Ovary (tissue), 9 donors: ENCODE results near the gene PLK1. TPM values are rescaled to one million over a fixed set of nuclear protein-coding genes. Genes with fewer than 3 reads are reported as not detected.

Source experiments
- DNase-seq, 5 donors: peaks; one replicate each; pipeline ENCODE4 v3.0.0-alpha.2; 2019 to 2020
- H3K27ac ChIP-seq, 2 donors: fragments of 200-600 bp; one replicate each; pipeline versions ENCODE4 v1.5.1 to v1.8.0; 2019 to 2022
- H3K27me3 ChIP-seq: fragments of 200-600 bp; one replicate; pipeline ENCODE4 v1.8.0; 2022
- H3K36me3 ChIP-seq: fragments of 200-600 bp; sonication (generic); one replicate; pipeline ENCODE4 v1.5.1; 2019
- H3K4me1 ChIP-seq: one replicate; pipeline ENCODE4 v1.8.1; 2013; ENCODE audit warnings: mild to moderate bottlenecking, moderate library complexity; ENCODE audit not compliant: insufficient read depth
- H3K4me3 ChIP-seq: fragments of 200-600 bp; sonication (generic); one replicate; pipeline ENCODE4 v1.5.1; 2017
- H3K9me3 ChIP-seq, 2 donors: fragments of 200-600 bp in 1 of 2; sonication (generic) in 1 of 2; one replicate each; pipeline versions ENCODE4 v1.5.1 to v1.8.1; 2013 to 2019; ENCODE audit warnings: mild to moderate bottlenecking in 1 of 2, moderate library complexity in 1 of 2
- CTCF ChIP-seq, 3 donors: fragments of 450-650 bp in 2 of 3; fragments of 200-600 bp in 1 of 3; IDR thresholded peaks; one replicate each; pipeline versions ENCODE4 v1.5.1 to v1.8.0; 2016 to 2022; ENCODE audit warnings: antibody characterized with exemption in 3 of 3, mild to moderate bottlenecking in 1 of 3
- EP300 ChIP-seq: sonication (generic); formaldehyde crosslinking; IDR thresholded peaks from one replicate; pipeline ENCODE4 v1.6.1; 2017; ENCODE audit warnings: antibody characterized with exemption
- POLR2A ChIP-seq: fragments of 450-650 bp; IDR thresholded peaks from one replicate; pipeline ENCODE4 v1.6.1; 2017; ENCODE audit warnings: antibody characterized with exemption, mild to moderate bottlenecking, moderate library complexity
- WGBS, 3 donors: extraction: QIAGEN DNeasy Blood & Tissue Kit in 1 of 3; methylation state at CpG; one replicate each; pipeline versions ENCODE4 v1.1.5 to v1.1.7; 2013 to 2017; 5-methylcytosine and 5-hydroxymethylcytosine counted together
- intact Hi-C, 4 donors: fragments of 100-400 bp; cut with DNase I; formaldehyde crosslinking; loops; one replicate each; pipeline versions ENCODE4 v1.11.0 to v1.15.1; 2022 to 2023
- polyA plus RNA-seq, 2 donors: library from polyadenylated mRNA; stranded (reverse); fragments of 200-250 nt in 1 of 2; fragments of 350-450 nt in 1 of 2; fragmentation: Illumina TruSeq in 1 of 2; extraction: RNeasy Lipid Tissue Mini Kit (QIAGEN cat#74804) in 1 of 2; gene quantifications; one replicate each; pipeline ENCODE4 v1.2.3, GENCODE V29; 2013 to 2014
- total RNA-seq, 7 donors: library from RNA; depleted of rRNA in 2 of 7; stranded (reverse); fragments of >200 nt in 2 of 7; fragmentation: NEBNext Ultra II Directional in 3 of 7; extraction: Animal tissue kit (Norgen Biotek cat#: 25700) in 3 of 7; gene quantifications; one replicate each; pipeline versions ENCODE4 v1.1.0 to v1.2.4, GENCODE V29; 2016 to 2023
- donor health status: DM: no; HTN: no; CAD: no; lungs with moderate emphysema.
- donor health status: DM: no; HTN: no; CAD: no.
- donor health status: Bipolar disorder and iron deficiency.
- donor health status: DM: yes; HTN: yes; CAD: no.
- donor health status: DM: no; HTN: no; CAD: no.
- donor health status: DM: yes; HTN: yes; CAD: no.

Gene PLK1
- total and polyA plus RNA-seq, 9 donors = 1.1 to 4.7 (median 1.9) TPM

DNA sequence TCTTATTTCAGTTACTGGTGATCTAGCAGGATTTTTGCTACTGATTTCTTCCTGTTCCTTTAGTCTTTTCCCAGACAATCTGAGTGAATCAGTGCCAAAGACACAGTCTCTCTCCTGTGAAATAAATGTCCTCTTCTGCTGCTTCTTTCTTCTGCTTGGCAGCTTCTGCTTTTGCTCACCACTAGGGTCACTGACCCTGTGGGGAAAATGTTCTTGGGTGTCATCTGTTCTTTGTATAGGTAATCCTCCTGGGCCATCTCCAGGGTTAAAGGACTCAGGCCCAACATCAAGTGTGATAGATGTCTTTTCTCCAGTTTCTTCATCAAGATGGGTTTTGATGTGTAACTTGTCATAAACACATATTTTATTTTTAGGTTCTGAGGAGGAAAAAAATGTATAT is 42.7 kb upstream of the PLK1 start:
- no peak overlapping the region for H3K27ac ChIP-seq
- H3K4me1 ChIP-seq = peaks cover 5% of the 10 kb centered on the region
- DNase-seq = no peak
- intact Hi-C loops = no loop called here
- no peaks in the 10 kb centered on the region for H3K9me3 ChIP-seq
- no peak for TF ChIP-seq CTCF (IDR thresholded peaks at IDR 0.05)
- no peak for TF ChIP-seq POLR2A
- no peak for TF ChIP-seq EP300
- H3K36me3 ChIP-seq = no peaks in the 10 kb centered on the region
- H3K4me3 ChIP-seq = no peak overlapping the region
- no peaks in the 10 kb centered on the region for H3K27me3 ChIP-seq

GRCh38 chr16:23640615-23640930 is 38.1 kb upstream of the PLK1 start:
- H3K4me3 ChIP-seq = peak overlapping the region; percentile 61
- no peaks in the 10 kb centered on the region for H3K36me3 ChIP-seq
- H3K27ac ChIP-seq = peak overlapping the region in 1 of 2 donors; percentile 56
- peaks cover 9% of the 10 kb centered on the region for H3K4me1 ChIP-seq
- no peak for DNase-seq
- intact Hi-C loops = no loop called here
- TF ChIP-seq CTCF (IDR thresholded peaks at IDR 0.05) = no peak
- TF ChIP-seq EP300 = no peak
- no peak for TF ChIP-seq POLR2A
- WGBS, 3 donors = 0 to 1% (median 1%) methylated on average over 8 of the region's 8 CpGs
- H3K27me3 ChIP-seq = no peaks in the 10 kb centered on the region
- H3K9me3 ChIP-seq = no peaks in the 10 kb centered on the region

DNA sequence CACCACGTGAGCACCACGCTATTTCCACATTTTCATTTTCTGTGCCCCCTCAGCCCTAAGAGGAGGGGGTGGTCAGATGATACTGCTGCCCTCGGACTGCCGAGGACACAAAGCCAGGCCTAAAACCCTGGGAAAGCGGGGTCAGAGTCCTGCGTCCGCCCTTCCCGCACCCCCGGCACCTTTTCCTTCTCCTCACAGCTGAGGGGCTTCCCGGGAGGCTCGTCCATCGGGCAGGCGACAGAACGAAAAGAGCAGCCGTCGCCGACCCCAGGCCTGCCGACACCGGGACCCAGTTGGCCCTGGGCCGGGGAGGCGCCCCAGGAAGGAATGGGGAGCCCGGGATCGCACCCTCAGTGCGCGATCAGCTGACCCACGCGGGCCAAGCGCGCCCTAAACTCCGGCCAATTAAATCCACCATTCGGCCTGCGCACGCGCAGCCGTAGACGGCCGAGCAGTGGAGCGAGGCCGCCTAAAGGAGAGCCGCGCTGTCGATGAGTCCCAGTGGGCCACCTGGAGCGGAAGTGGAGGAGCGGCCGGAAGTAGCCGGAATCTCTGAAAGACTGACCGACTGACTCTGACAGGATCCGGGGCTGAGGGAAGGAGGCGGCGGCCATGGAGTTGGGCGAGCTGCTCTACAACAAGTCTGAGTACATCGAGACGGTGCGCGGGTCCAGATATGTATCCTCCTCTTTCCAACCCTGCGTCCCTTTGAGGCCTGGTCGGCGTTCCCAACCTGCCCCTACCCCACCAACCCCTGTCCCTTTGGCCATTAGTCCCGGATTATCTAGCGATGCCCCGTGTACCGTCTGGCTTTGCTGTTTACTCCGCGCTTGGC is 37.5 kb upstream of the PLK1 start, which contains the start of the genes DCTN5 and PALB2:
Gene DCTN5, plus strand, starts transcription at position 536 of the 835 bp plus-strand sequence. Its CDS starts 77 bp downstream, at position 613.
Gene PALB2, minus strand, starts transcription at position 380 of the 835 bp plus-strand sequence. Its CDS starts 153 bp downstream, at position 227.
- Histone ChIP-seq H3K4me1 (peaks cover 9% of the 10 kb centered on the region), H3K36me3 (no peaks in the 10 kb centered on the region), H3K27ac (peak within 1 kb of the TSS; percentile 55 to 56), H3K9me3 (no peaks in the 10 kb centered on the region), H3K27me3 (no peaks in the 10 kb centered on the region), H3K4me3 (peak within 1 kb of the TSS; percentile 61)
- intact Hi-C loops = no loop called here
- no peak for TF ChIP-seq CTCF (IDR thresholded peaks at IDR 0.05)
- no peak for TF ChIP-seq EP300
- TF ChIP-seq POLR2A = no peak
- 0% methylated on average over 58 to 64 of the region's 64 CpGs for WGBS, 3 donors
- peak; percentile 84 to 93 (median 88) for DNase-seq

DNA sequence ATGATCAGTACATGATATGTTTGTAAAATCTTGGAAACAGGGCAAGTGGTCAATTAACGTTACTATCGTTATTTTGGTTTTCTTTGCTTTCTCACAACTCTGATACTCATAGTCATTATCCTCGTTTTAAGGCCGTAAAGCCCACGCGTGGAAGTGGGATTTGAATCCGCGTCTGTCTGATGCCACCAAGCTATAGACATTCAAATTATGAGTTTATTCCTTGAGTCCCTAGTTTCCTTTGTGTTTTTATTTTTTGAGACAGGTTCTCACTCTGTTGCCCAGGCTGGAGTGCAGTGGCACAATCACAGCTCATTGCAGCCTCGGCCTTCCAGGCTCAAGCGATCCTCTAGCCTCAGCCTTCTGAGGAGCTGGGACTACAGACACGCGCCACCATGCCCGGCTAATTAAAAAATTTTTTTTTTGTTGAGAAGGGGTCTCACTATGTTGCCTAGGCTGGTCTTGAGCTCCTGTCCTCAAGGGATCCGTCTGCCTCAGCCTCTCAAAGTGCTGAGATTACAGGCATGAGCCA is 36.4 kb upstream of the PLK1 start:
- TF ChIP-seq CTCF (IDR thresholded peaks at IDR 0.05) (no peak), EP300 (no peak), POLR2A (no peak)
- intact Hi-C loops = no loop called here
- peak overlapping the region; percentile 61 for H3K4me3 ChIP-seq
- no peak overlapping the region for H3K27ac ChIP-seq
- DNase-seq = no peak
- H3K36me3 ChIP-seq = no peaks in the 10 kb centered on the region
- 53 to 67% (median 65%) methylated on average over 14 of the region's 14 CpGs for WGBS, 3 donors
- H3K27me3 ChIP-seq = no peaks in the 10 kb centered on the region
- no peaks in the 10 kb centered on the region for H3K9me3 ChIP-seq
- peaks cover 9% of the 10 kb centered on the region for H3K4me1 ChIP-seq
